SK-N-SH treated with all-trans-retinoic acid at 6 μM for 48 hours (cell line): ENCODE data around the gene WIZ.

Source experiments
- ARNTL ChIP-seq: fragments of 450-650 bp; formaldehyde crosslinking; IDR thresholded peaks from 2 replicates; pipeline ENCODE4 v1.5.0; 2020; ENCODE audit warnings: low read depth, mild to moderate bottlenecking, moderate library complexity, borderline replicate concordance
- GLIS3 ChIP-seq: fragments of 250-450 bp; sonication (Bioruptor Pico); IDR thresholded peaks from 2 replicates; pipeline ENCODE4 v1.5.0; 2020; ENCODE audit warnings: mild to moderate bottlenecking, moderate library complexity
- SNAI2 ChIP-seq: fragments of 250-450 bp; sonication (Bioruptor Pico); IDR thresholded peaks from 2 replicates; pipeline ENCODE4 v1.5.0; 2020; ENCODE audit warnings: mild to moderate bottlenecking, moderate library complexity
- ZFP3 ChIP-seq: fragments of 250-450 bp; sonication (Bioruptor Pico); IDR thresholded peaks from 2 replicates; pipeline ENCODE4 v1.5.0; 2020; ENCODE audit warnings: mild to moderate bottlenecking, moderate library complexity
- ZNF565 ChIP-seq: fragments of 450-650 bp; formaldehyde crosslinking; conservative IDR thresholded peaks from 2 replicates; pipeline ENCODE4 v1.5.0; 2020; ENCODE audit warnings: low read depth, mild to moderate bottlenecking, moderate library complexity
- TF ChIP-seq, protein P1 (sequence below): fragments of 250-450 bp; sonication (Bioruptor Pico); IDR thresholded peaks from 2 replicates; pipeline ENCODE4 v1.8.0; 2020; ENCODE audit warnings: mild to moderate bottlenecking, moderate library complexity, borderline replicate concordance
- TF ChIP-seq, protein P2 (sequence below): fragments of 250-450 bp; sonication (Bioruptor Pico); IDR thresholded peaks from 2 replicates; pipeline ENCODE4 v1.5.1; 2021; ENCODE audit warnings: mild to moderate bottlenecking, moderate library complexity

DNA sequence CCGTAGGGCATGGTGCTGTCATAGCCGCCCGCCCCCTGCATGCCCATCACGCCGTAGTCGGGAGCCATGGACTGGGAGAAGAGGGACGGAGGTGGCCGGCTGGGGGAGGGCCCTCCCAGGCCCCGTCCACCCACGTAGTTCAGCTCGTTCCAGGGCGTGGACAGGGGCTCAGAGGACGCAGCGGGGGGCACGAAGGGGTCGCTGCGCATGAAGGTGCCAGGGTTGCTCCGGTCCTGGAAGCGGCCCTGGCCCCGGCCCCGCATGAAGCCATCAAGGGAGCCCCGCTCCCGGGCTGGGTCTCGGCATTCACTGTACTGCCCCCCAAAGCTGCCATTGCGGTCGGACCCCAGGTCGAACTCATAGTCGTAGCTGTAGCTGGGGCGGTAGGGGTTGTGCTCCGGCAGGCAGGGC, 76.9 kb downstream of the WIZ start:
- TF ChIP-seq ZFP3 (CRISPR knock-in tag) = no peak
- no peak for TF ChIP-seq ZNF565 (CRISPR knock-in tag)
- TF ChIP-seq GLIS3 (CRISPR knock-in tag) = no peak
- TF ChIP-seq ARNTL (CRISPR knock-in tag) = no peak
- TF ChIP-seq, protein P1, sequence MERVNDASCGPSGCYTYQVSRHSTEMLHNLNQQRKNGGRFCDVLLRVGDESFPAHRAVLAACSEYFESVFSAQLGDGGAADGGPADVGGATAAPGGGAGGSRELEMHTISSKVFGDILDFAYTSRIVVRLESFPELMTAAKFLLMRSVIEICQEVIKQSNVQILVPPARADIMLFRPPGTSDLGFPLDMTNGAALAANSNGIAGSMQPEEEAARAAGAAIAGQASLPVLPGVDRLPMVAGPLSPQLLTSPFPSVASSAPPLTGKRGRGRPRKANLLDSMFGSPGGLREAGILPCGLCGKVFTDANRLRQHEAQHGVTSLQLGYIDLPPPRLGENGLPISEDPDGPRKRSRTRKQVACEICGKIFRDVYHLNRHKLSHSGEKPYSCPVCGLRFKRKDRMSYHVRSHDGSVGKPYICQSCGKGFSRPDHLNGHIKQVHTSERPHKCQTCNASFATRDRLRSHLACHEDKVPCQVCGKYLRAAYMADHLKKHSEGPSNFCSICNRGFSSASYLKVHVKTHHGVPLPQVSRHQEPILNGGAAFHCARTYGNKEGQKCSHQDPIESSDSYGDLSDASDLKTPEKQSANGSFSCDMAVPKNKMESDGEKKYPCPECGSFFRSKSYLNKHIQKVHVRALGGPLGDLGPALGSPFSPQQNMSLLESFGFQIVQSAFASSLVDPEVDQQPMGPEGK (CRISPR knock-in tag) = no peak
- TF ChIP-seq SNAI2 = no peak
- TF ChIP-seq, protein P2, sequence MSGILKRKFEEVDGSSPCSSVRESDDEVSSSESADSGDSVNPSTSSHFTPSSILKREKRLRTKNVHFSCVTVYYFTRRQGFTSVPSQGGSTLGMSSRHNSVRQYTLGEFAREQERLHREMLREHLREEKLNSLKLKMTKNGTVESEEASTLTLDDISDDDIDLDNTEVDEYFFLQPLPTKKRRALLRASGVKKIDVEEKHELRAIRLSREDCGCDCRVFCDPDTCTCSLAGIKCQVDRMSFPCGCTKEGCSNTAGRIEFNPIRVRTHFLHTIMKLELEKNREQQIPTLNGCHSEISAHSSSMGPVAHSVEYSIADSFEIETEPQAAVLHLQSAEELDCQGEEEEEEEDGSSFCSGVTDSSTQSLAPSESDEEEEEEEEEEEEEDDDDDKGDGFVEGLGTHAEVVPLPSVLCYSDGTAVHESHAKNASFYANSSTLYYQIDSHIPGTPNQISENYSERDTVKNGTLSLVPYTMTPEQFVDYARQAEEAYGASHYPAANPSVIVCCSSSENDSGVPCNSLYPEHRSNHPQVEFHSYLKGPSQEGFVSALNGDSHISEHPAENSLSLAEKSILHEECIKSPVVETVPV (CRISPR knock-in tag) = no peak
